Superior temporal gyrus (tissue), 1 donor: ENCODE results near the gene DNAH10.
"Not testable (repeated sequence)": the region's sequence is repeated elsewhere in the genome, so short reads cannot be mapped to it uniquely, and the experiment has no call there.

ENCODE experiments used
- DNase-seq: peaks from one replicate; pipeline ENCODE4 v3.0.0-alpha.2; 2016; ENCODE audit errors: extremely low spot score

The DNAH10 gene

DNA sequence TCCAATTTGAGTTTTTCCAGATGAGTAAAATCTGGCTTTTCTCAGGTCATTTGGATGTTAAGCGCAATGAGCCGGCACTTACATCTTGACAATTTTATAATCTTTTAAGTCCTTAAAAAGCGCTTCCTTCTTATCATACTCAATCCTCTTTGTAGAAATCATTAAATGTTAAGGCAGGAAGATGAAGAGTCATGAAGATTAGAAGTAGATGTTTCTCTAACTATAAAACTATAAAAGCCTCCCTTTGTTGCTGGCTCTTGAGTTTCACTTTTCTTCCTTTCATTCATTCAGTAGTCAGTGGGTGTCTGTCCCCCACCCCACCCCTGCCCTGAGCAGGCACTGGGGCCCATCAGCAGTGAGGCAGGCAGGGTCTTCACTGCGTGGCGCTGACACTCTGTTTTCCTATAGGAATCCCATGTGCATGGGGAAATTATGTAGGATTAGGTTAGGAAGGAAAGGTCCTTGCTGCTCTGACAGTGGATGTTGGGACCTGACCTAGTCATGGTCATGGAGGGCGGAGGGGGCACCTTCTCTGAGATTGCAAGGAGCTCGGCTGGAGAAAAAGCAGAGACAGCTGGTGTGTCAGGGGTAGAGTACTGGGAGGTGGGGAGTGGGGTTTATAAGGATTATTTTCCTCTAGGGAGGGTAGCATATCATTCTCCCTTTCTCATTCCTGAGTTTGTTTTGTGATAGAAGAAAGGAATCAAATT is 144.8 kb downstream of the DNAH10 start:
- no peak for DNase-seq

DNA sequence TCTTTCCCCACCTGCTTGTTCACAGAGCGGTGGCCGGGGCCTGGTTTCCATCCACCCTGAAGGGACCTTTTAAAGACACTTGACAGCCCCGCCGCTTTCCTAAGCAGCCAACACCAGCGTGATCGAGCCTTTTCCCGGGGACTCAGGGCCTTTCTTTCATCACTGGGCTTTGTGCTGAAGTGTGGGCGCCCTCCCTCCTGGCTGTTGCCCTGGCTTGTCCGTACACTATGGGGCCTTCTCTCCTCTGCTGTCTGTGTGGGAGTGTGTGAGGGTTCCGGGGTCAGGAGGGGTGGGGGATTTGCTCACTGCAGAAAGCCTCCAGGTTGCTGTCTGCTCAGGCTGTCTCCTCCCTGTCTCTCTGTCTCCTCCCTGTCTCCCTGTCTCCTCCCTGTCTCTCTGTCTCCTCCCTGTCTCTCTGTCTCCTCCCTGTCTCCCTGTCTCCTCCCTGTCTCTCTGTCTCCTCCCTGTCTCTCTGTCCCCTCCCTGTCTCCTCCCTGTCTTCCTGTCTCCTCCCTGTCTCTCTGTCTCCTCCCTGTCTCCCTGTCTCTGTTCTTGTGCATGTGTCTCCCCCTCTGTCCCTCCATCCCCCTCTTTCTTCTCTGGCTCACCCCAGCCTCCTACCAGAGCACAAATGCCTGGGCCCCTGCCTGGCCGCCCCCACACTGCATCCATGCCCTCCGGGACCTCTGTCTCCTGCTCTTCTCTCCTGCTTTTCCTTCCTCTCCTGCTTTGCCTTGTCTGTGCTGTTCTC is 145.8 kb downstream of the DNAH10 start:
- no peak for DNase-seq

DNA sequence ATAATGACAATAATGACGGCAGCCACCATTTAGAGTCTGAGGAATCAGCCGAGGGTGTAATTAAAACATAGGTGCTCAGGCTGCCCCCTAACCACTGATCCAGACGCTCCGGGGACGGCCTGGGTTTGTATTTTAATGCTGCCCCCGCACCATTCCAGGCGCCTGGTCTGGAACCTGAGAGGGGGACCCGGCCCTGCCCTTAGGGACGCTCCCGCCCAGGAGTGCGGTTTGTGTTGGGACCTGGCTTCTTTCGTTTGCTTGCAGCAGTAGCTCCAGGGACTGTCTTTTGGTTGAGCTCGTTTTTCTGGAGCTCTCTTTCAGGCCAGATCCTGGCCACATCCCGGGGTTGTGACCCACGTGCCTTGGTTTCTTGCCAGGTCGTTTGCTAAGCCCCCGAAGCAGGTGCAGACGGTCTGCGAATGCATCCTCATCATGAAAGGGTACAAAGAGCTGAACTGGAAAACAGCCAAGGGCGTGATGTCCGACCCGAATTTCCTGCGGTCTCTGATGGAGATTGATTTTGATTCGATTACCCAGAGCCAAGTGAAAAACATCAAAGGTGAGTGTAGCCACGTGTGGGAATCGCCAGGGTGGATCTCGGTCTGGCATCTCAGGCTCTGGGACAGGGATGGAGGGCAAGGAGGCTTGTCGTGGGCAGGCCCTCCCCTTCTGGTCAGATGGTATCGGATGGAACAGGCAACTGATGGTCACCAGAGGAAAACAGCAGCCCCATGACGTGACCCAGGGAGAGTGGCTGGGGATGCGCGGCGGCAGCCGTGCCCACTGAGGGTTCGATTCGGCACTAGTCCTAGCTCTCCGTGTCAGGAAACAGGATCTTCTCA is 147.0 kb downstream of the DNAH10 start:
- DNase-seq = no peak

DNA sequence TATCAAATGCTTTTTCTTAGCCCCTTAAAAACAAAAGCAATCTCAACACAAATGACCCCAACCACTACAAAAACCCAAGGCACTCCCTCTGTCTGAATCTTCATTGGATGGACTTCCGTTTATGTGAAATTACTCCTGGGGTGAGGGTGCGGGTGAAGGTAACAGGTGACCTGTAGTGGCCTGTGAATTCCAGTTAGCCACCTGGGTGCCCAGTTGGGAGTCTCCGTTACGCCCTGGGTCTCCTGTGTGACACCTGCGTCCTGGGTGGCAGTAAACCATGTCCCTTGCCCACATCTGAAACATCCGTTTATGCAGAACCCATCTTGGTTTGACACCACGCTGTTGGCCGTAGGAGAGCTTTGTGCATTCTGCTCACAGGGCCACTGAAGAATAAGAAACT is 148.0 kb downstream of the DNAH10 start:
- DNase-seq = no peak

DNA sequence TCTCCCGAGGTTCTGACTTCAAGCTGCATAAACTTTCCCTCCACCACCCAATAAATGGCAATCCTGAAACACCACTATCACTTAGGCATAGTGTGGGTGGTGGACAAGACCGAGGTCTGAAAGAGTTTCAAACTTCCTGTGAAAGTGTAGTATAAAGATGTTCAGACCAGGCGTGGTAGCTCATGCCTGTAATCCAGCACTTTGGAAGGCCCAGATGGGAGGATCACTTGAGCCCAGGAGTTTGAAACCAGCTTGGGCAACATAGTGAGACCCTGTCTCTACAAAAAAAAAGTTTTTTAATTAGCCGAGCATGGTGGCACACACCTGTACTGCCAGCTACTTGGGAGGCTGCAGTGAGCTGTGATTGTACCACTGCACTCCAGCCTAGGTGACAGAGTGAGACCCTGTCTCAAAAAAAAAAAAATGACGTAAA is 148.7 kb downstream of the DNAH10 start:
- DNase-seq = no peak

DNA sequence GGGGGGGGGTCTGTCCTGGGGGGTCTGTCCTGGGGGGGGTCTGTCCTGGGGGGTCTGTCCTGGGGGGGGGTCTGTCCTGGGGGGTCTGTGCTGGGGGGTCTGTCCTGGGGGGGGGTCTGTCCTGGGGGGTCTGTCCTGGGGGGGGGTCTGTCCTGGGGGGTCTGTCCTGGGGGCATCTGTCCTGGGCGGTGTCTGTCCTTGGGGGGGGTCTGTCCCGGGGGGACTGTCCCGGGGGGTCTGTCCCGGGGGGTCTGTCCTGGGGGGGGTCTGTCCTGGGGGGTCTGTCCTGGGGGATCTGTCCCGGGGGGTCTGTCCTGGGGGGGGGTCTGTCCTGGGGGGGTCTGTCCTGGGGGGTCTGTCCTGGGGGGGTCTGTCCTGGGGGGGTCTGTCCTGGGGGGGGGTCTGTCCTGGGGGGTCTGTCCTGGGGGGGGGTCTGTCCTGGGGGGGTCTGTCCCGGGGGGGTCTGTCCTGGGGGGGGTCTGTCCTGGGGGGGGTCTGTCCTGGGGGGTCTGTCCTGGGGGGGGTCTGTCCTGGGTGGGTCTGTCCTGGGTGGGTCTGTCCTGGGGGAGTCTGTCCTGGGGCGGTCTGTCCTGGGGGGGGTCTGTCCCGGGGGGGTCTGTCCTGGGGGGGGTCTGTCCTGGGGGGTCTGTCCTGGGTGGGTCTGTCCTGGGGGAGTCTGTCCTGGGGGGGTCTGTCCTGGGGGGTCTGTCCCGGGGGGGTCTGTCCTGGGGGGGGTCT is 149.7 kb downstream of the DNAH10 start:
- DNase-seq = not testable (repeated sequence)

DNA sequence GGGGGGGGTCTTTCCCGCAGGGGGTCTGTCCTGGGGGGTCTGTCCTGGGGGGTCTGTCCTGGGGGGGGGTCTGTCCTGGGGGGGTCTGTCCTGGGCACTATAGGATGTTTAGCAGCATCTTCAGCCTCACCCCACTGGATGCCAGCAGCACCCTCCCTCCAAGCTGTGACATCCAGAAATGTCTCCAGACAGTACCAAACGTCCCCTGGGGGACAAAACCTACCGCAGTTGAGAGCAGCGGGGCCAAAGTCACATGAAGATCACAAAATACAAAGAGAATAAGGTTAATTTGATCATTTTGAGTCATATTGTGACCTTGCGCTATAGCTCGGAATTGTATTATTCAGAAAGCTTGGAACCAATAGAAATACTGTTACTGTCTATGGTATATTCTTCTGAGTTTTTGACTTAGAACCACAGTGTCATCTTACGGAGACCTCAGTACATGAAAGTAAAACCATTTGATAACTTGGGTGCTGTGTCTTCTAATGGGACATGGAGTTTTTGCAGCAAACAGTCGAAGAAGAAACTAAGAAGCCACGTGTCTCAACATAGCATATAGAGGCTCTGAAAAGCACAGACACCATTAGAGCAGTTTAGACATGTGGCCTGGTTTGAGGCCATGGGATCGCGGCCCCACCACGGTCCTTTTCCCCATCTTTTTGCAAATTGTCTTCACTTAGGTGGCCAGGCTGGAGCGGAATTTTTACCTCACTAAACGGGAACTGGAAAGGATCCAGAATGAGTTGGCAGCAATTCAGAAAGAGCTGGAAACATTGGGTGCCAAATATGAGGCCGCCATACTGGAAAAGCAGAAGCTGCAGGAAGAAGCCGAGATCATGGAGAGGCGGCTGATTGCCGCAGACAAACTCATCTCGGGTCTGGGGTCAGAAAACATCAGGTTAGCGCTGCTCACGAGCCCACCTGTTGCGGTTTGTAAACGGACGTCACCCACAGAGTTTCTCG is 150.6 kb downstream of the DNAH10 start:
- no peak for DNase-seq

DNA sequence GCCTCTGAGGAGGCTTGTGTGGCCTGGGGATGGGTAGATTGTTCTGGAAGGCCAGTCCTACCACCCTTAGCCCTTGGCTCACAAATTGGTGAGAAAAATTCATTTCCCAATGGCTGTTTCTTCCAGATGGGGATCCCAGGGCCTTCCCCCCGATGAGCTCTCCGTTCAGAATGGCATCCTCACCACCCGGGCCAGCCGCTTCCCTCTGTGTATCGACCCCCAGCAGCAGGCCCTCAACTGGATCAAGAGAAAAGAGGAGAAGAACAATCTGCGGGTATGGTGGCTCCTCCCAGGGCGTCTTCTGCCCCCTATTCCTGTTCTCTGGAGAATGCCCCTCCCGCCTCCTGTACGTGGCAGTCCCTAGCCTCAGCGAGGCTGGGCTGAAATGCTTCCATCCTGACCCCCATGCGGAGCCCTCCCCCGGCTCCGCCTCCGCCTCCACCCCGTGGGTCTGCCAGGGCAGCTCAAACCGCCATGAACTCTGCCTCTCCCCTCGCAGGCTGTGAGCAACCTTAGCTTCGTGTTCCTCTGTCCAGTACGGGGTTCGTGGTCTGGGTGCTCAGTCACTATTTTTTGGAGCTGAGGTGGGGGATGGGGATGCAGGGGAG is 152.7 kb downstream of the DNAH10 start:
- no peak for DNase-seq

DNA sequence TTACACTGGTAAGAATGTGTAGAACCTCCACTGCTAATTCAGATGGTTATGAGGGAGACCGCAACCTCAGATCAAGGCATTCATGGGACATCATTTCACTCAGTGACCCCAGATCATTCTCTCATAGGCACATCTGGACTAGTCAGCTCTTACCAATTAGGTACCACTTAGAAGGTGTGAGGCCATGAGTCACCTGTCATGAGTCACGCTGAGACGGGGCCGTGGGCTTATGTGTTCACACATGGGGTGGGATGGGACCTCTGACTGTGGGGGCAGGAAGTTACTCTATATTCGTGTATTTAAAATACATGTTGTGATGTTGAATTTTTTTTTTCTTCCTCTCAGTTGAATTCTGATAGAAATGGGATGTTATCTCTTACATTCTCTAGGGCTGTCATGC is 154.6 kb downstream of the DNAH10 start:
- DNase-seq = no peak

DNA sequence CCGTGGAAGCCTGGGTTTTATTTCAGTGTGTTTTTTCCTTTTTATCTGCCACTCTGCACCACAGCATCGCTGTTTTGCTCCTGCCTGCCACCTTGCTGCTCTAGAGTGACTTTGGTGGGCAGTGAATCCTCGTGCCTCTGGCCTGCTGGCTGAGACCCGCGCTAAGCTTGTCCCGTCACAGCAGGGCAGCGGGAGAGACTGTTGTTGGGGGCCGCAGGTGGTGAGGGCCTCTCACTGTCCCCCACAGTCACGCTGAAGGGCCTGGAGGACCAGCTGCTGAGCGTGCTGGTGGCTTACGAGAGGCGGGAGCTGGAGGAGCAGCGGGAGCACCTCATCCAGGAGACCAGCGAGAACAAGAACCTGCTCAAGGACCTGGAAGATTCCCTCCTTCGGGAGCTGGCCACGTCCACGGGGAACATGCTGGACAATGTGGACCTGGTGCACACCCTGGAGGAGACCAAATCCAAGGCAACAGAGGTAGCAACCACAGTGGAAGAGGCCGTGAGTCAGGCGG is 155.3 kb downstream of the DNAH10 start:
- no peak for DNase-seq

DNA sequence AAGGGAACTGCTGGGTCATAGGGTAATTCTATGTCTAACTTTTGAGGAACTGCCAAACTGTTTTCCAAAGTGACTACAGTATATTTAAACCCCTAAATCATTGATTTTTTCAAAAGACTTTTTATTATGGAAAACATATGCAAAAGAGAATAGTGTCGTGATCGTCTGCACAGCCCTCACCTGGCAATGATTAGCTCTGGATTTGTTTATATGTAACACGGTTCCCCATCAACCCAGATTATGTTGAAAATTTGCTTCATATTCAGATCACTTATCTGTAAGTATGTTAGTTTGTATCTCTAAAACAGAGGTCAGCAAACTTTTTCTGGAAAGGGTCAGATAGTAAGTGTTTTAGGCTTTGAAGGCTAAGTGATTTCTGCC is 157.9 kb downstream of the DNAH10 start:
- DNase-seq = no peak

DNA sequence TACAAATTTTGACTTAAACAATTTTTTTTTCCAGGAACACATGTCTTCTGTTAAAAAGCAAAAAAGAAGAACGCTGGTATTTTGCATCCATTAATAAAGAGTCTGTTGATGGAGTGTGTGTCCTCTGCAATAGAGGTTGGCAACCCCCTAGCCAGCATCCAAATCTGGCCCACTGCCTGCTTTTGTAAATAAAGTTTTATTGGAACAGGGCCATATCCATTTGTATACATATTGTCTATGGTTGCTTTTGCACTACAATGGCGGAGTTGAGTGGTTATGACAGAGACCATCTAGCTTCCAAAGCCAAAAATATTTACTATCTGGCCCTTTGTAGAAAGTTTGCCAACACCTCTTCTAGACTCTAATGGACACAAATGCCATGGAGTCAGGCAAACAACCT is 160.9 kb downstream of the DNAH10 start:
- DNase-seq = no peak

DNA sequence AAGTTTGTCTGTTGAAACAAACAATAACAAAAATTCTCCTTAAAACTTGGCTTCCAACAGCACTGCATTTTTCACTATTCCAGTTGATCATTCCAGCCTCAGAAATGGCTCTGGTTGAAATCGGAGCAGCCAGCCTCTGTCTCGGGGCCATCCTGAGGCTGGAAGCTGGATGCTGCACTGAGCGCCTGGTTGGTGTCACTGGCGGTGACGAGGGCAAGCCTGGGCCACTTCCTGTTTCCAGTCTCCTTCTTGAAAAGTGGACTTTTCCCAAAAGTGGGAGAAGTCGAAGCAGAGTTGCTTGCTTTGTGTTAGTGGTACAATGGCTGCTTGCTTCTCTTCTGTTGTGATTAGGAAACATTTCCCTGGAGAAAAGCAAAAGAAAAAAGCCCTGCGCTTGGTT is 161.8 kb downstream of the DNAH10 start:
- no peak for DNase-seq

DNA sequence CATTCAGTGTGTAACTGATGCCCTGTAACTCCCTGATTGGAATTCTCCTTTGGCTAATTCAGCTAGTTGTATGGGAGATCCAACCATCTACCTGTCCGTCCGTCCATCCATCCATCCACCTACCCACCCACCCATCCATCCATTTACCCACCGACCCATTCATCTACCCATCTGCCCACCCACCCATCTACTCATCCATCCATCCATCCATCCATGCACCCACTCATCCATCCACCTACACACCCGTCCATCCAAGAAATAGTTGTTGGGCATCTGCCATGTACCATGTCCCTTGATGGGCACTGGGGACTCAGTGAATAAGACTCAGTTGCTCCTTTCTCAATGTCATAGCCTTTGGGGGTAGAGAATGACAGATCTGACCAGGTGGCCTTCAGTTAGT is 162.4 kb downstream of the DNAH10 start:
- DNase-seq = no peak

DNA sequence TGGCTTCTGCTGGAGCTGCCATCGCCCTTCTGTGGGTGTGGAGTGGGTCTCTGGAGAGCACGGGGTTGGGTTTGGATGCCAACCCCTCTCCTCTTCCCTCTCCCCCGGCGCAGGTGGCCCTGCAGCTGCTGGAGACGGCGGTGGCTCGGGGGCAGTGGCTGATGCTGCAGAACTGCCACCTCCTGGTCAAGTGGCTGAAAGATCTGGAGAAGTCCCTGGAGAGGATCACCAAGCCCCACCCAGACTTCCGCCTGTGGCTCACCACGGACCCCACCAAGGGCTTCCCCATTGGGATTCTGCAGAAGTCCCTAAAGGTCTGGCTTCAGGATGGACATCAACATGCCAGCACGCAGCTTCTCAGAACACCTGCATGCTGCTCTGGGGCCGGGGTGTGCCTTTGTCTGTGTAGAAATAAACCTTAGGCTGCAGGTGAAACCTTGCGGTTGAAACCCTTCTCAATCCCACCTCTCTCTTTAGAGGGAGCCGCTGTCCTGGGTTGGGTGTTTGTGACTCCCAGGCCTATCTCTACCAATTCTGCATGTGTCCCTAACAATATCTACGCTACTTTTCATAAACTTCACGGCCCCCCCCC is 166.3 kb downstream of the DNAH10 start:
- no peak for DNase-seq

DNA sequence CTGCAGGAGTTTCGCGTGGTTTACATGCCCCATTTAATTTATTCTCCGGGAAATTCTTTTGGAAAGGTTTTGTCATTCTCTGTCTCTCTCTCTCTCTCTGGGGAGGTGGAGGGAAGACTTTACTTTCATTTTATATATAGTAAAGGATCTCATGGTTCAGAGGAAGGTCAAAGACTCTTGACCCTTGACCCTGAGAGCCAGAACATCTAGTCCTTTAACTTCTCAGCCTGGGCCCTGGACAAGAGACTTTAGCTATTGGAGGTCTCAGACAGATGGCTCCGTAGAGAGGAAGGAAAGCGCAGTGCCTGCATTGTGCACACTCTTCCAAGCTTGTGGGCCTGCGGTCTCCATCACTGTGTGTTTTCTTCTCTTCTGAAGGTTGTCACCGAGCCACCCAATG is 166.8 kb downstream of the DNAH10 start:
- no peak for DNase-seq

DNA sequence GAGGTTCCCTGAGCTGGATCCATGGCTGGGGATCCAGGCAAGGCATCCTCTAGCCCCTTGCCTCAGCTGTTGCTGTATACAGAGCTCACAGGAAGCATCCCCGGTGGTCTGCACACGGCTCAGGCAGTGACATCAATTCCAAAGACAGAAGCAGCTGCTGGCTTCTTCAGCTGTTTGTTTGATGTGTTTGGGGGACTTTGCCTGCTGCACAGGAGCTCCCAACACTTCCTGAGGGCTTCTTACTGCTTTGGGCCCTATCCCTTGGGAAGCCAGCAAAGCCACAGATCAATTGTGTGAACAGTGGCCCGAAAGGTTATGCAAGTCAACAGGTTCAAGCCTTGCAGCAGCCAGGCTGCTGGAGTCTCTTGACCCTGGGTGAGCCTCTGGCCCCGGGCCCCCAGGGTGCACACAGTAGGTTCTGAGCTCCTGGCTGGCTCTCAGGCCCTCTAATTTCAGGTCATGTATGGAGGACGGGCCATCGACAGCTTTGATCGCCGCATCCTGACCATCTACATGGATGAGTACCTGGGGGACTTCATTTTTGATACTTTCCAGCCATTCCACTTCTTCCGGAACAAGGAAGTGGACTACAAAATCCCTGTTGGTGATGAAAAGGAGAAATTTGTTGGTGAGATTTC is 168.0 kb downstream of the DNAH10 start:
- DNase-seq = no peak

DNA sequence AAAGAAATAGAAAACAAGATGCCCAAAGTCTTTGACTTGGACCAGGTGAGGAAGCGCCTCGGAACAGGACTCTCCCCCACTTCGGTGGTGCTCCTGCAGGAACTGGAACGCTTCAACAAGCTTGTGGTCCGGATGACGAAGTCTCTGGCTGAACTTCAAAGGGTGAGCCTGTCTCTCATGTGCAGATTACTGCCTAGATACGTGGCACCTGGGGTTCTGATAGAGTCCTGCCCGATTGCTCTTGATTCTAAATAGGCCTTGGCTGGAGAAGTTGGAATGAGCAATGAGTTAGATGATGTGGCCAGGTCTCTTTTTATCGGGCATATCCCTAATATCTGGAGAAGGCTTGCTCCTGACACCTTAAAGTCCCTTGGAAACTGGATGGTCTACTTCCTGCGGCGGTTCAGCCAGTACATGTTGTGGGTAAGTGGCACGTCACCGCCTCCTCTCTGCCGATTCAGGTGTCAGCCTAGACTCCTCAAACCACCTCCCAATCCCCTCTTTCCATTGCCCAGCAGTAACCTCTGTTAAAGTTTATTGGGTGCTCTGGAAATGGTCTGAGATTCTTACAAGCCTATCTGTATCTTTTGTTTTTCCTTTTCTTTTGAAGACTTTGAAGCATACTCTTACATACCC is 169.7 kb downstream of the DNAH10 start:
- no peak for DNase-seq

DNA sequence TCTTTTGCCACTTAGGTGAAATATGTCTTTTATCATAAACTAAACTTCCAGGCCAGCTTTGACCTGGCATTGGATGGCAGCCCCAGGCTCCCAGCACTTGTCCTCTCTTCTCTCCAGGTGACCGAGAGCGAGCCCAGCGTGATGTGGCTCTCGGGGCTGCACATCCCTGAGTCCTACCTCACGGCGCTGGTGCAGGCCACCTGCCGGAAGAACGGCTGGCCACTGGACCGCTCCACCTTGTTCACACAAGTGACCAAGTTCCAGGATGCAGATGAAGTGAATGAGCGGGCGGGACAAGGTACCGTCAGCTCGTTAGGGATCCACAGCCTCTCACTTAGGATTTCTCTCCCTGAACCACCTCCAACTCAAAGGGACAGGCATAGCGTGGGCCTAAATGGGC is 171.1 kb downstream of the DNAH10 start:
- DNase-seq = no peak
